Keratinocyte (primary cell): Measurements from ENCODE around the gene RBM4. TPM values are rescaled to one million over a fixed set of nuclear protein-coding genes. Genes with fewer than 3 reads are reported as not detected.

Source experiments
- DNase-seq: peaks from one replicate; pipeline ENCODE4 v3.0.0-alpha.2; 2011; ENCODE audit warnings: low read depth, missing footprints, low spot score
- FAIRE-seq: peaks from 2 replicates; lab custom pipeline; 2011; peaks lifted over from hg19 to GRCh38; lab: Jason Lieb, UNC
- H2AFZ ChIP-seq: 2 replicates; pipeline ENCODE4 v1.6.0; 2012; ENCODE audit warnings: low read length, control low read depth, inconsistent platforms; ENCODE audit not compliant: control insufficient read depth
- H3K27ac ChIP-seq: 2 replicates; pipeline ENCODE4 v1.5.1; 2011; ENCODE audit warnings: low read length; ENCODE audit not compliant: control insufficient read depth, insufficient read depth
- H3K27me3 ChIP-seq: 3 replicates; pipeline ENCODE4 v1.6.0; 2011; ENCODE audit warnings: low read length; ENCODE audit not compliant: control insufficient read depth, insufficient read depth; ENCODE audit errors: extremely low read depth
- H3K36me3 ChIP-seq, 2 experiments: 2 replicates in 1 of 2; 3 replicates in 1 of 2; pipeline ENCODE4 v1.5.1; 2011; ENCODE audit warnings: low read length in 2 of 2, mild to moderate bottlenecking in 1 of 2; ENCODE audit not compliant: control insufficient read depth in 2 of 2, insufficient read depth in 2 of 2; ENCODE audit errors: extremely low read depth in 1 of 2
- H3K4me1 ChIP-seq: 3 replicates; pipeline ENCODE4 v1.5.1; 2011; ENCODE audit warnings: low read length; ENCODE audit not compliant: control insufficient read depth, insufficient read depth; ENCODE audit errors: extremely low read depth
- H3K4me2 ChIP-seq: 3 replicates; pipeline ENCODE4 v1.6.0; 2011; ENCODE audit warnings: low read depth, low read length; ENCODE audit not compliant: control insufficient read depth, insufficient read depth; ENCODE audit errors: extremely low read depth
- H3K4me3 ChIP-seq, 3 experiments: fragments of 200-600 bp in 1 of 3; sonication (generic) in 1 of 3; 2 replicates in 2 of 3; 3 replicates in 1 of 3; pipeline ENCODE4 v1.5.1; 2011 to 2016; ENCODE audit warnings: low read length in 3 of 3, mild to moderate bottlenecking in 3 of 3, control low read depth in 2 of 3, inconsistent platforms in 1 of 3, low read depth in 1 of 3, mixed read lengths in 1 of 3, mixed run types in 1 of 3, moderate library complexity in 1 of 3; ENCODE audit not compliant: control insufficient read depth in 2 of 3, insufficient read depth in 2 of 3; ENCODE audit errors: extremely low read depth in 1 of 3
- H3K79me2 ChIP-seq: 2 replicates; pipeline ENCODE4 v1.6.0; 2012; ENCODE audit warnings: low read length; ENCODE audit not compliant: control insufficient read depth, insufficient read depth
- H3K9ac ChIP-seq: 3 replicates; pipeline ENCODE4 v1.6.0; 2011; ENCODE audit warnings: low read length; ENCODE audit not compliant: control insufficient read depth, insufficient read depth; ENCODE audit errors: extremely low read depth
- H3K9me1 ChIP-seq: 3 replicates; pipeline ENCODE4 v1.6.0; 2011; ENCODE audit warnings: low read length; ENCODE audit not compliant: control insufficient read depth, insufficient read depth; ENCODE audit errors: extremely low read depth
- H3K9me3 ChIP-seq: 2 replicates; pipeline ENCODE4 v1.5.1; 2012; ENCODE audit warnings: low read depth, low read length; ENCODE audit not compliant: control insufficient read depth
- H4K20me1 ChIP-seq: 3 replicates; pipeline ENCODE4 v1.6.0; 2011; ENCODE audit warnings: low read length; ENCODE audit not compliant: control insufficient read depth, insufficient read depth; ENCODE audit errors: extremely low read depth
- EZH2 ChIP-seq: IDR thresholded peaks from one replicate; pipeline ENCODE4 v1.6.1; 2012; ENCODE audit warnings: inconsistent platforms, mild to moderate bottlenecking, low read length, moderate library complexity
- dilution Hi-C: fragments of 300-500 bp; cut with MboI; formaldehyde crosslinking; loops from one replicate; pipeline ENCODE4 v1.7.0; 2020; ENCODE audit warnings: low sequenced_read_pairs; ENCODE audit not compliant: extremely low pct_ligation_motif_present
- polyA plus RNA-seq, 5 experiments: library from polyadenylated mRNA; depleted of rRNA in 3 of 5; stranded (reverse) in 3 of 5; stranded (forward) in 1 of 5; unstranded in 1 of 5; fragments of >200 nt; gene quantifications; 1 replicate in 1 of 5; 2 replicates in 3 of 5; 3 replicates in 1 of 5; pipeline versions ENCODE4 v1.2.1 to v1.2.3, GENCODE V29; 2011 to 2012; ENCODE audit warnings: missing spikeins in 2 of 5, low read depth in 1 of 5, low replicate concordance in 1 of 5
- TF ChIP-seq, protein P1 (sequence below), 3 experiments: IDR thresholded peaks in 1 of 3; conservative IDR thresholded peaks in 1 of 3; optimal IDR thresholded peaks in 1 of 3; 2 replicates in 2 of 3; 3 replicates in 1 of 3; pipeline versions ENCODE3 to v1.5.1; 2011; ENCODE audit warnings: low read length in 3 of 3, mild to moderate bottlenecking in 3 of 3, moderate library complexity in 2 of 3, control low read depth in 1 of 3, inconsistent platforms in 1 of 3; ENCODE audit not compliant: insufficient read depth in 2 of 3; ENCODE audit errors: extremely low read depth in 1 of 3

Gene RBM4
- polyA plus RNA-seq, 1 donor (not counting 4 experiments of a cell fraction or from before 2014, with no cell fraction given): 190 TPM

DNA sequence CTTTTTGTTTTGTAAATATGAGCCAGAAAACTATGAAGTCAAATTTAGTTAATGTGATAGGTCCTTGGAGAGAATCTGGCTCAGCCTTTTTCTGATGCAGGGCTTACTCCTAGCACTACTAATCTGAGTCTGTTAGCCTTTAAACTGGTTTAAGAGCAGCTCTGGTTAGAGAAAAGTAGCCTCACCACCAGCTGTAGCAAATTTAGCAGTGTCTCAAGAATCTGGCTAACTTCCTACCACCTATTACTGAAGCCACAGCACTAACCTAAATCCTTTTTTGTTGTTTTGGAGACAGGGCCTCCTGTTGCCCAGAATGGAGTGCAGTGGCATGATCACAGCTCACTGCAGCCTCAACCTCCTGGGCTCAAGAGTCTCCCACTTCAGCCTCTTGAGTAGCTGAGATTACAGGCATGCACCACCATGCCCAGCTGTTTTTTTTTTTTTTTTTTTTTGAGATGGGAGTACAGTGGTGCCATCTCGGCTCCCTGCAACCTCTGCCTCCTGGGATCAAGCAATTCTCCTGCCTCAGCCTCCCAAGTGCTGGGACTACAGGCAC lies 25.3 kb downstream of the RBM4 start:
- Histone ChIP-seq H3K4me1 (no peaks in the 10 kb centered on the region), H3K27me3 (no peaks in the 10 kb centered on the region), H3K4me2 (no peak overlapping the region), H3K27ac (no peak overlapping the region), H2AFZ (no peak overlapping the region), H3K36me3 (peaks cover 10 to 20% of the 10 kb centered on the region in 2 experiments), H3K9ac (no peak overlapping the region), H3K79me2 (peaks cover 7% of the 10 kb centered on the region), H4K20me1 (peaks cover 3% of the 10 kb centered on the region), H3K4me3 (no peak overlapping the region), H3K9me3 (no peaks in the 10 kb centered on the region), H3K9me1 (peaks cover 2% of the 10 kb centered on the region)
- no peak for TF ChIP-seq EZH2
- TF ChIP-seq, protein P1, sequence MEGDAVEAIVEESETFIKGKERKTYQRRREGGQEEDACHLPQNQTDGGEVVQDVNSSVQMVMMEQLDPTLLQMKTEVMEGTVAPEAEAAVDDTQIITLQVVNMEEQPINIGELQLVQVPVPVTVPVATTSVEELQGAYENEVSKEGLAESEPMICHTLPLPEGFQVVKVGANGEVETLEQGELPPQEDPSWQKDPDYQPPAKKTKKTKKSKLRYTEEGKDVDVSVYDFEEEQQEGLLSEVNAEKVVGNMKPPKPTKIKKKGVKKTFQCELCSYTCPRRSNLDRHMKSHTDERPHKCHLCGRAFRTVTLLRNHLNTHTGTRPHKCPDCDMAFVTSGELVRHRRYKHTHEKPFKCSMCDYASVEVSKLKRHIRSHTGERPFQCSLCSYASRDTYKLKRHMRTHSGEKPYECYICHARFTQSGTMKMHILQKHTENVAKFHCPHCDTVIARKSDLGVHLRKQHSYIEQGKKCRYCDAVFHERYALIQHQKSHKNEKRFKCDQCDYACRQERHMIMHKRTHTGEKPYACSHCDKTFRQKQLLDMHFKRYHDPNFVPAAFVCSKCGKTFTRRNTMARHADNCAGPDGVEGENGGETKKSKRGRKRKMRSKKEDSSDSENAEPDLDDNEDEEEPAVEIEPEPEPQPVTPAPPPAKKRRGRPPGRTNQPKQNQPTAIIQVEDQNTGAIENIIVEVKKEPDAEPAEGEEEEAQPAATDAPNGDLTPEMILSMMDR (optimal IDR thresholded peaks at IDR 0.05 in 1 of 3, IDR thresholded peaks at IDR 0.05 in 1 of 3, conservative IDR thresholded peaks at IDR 0.05 in 1 of 3; ENCODE audit: extremely low read depth in 1 of 3, insufficient read depth in 2 of 3, low read length in 3 of 3): no peak
- FAIRE-seq (no peak), DNase-seq (no peak)
- dilution Hi-C loops: no loop called here

- FAIRE-seq: no peak
- Histone ChIP-seq H3K9me3 (no peaks in the 10 kb centered on the region), H3K9ac (no peak overlapping the region), H3K4me3 (no peak overlapping the region), H2AFZ (no peak overlapping the region), H3K4me1 (no peaks in the 10 kb centered on the region), H3K9me1 (no peaks in the 10 kb centered on the region), H3K4me2 (no peak overlapping the region), H3K27me3 (no peaks in the 10 kb centered on the region), H3K36me3 (peaks cover 9 to 19% of the 10 kb centered on the region in 2 experiments), H4K20me1 (peaks cover 3% of the 10 kb centered on the region), H3K27ac (no peak overlapping the region), H3K79me2 (peaks cover 6% of the 10 kb centered on the region)
- dilution Hi-C loops: no loop called here
- TF ChIP-seq, protein P1 (optimal IDR thresholded peaks at IDR 0.05 in 1 of 3, IDR thresholded peaks at IDR 0.05 in 1 of 3, conservative IDR thresholded peaks at IDR 0.05 in 1 of 3; ENCODE audit: extremely low read depth in 1 of 3, insufficient read depth in 2 of 3, low read length in 3 of 3): no peak
- TF ChIP-seq EZH2: no peak
- no peak for DNase-seq
Measured at GRCh38 chr11:66665369-66665768, 26.9 kb downstream of the RBM4 start.
